MCF 10A (cell line): Measurements from ENCODE around the gene PLN. TPM values are rescaled to one million over a fixed set of nuclear protein-coding genes. Genes with fewer than 3 reads are reported as not detected.

Experiments used
- BruUV-seq: library from RNA; stranded (reverse); fragments of 400-500 nt; replicated peaks from 2 replicates; lab custom pipeline; 2021; lab: Mats Ljungman, UMichigan
- CTCF ChIA-PET: fragments of 300-600 bp; sonication (Branson Sonifier 250); formaldehyde crosslinking; extraction: SDS; loops from one replicate; lab custom pipeline; 2021; ENCODE audit warnings: antibody characterized with exemption, inconsistent platforms; lab: Yijun Ruan, JAX
- POLR2A ChIA-PET: fragments of 300-600, 350-650 bp; sonication (Branson Sonifier 250); formaldehyde crosslinking; extraction: SDS; loops from one replicate; lab custom pipeline; 2020; ENCODE audit warnings: antibody characterized with exemption, inconsistent platforms; lab: Yijun Ruan, JAX
- DNase-seq: peaks from one replicate; pipeline ENCODE4 v3.0.0-alpha.2; 2018; ENCODE audit not compliant: unreplicated experiment
- H3K27ac Mint-ChIP-seq: one replicate; pipeline ENCODE4 v1.8.0; 2022; ENCODE audit warnings: mild to moderate bottlenecking, low read depth, mixed read lengths; ENCODE audit not compliant: unreplicated experiment
- H3K27me3 Mint-ChIP-seq: one replicate; pipeline ENCODE4 v1.8.0; 2022; ENCODE audit warnings: mixed read lengths; ENCODE audit not compliant: insufficient read depth, unreplicated experiment
- H3K36me3 Mint-ChIP-seq: one replicate; pipeline ENCODE4 v1.8.0; 2022; ENCODE audit warnings: mild to moderate bottlenecking, moderate library complexity, mixed read lengths; ENCODE audit not compliant: insufficient read depth, unreplicated experiment
- H3K4me1 Mint-ChIP-seq: one replicate; pipeline ENCODE4 v1.8.0; 2022; ENCODE audit warnings: mixed read lengths; ENCODE audit not compliant: insufficient read depth, unreplicated experiment
- H3K4me3 Mint-ChIP-seq: one replicate; pipeline ENCODE4 v1.8.0; 2022; ENCODE audit warnings: mild to moderate bottlenecking, moderate library complexity, mixed read lengths; ENCODE audit not compliant: unreplicated experiment
- H3K9me3 Mint-ChIP-seq: one replicate; pipeline ENCODE4 v1.8.0; 2022; ENCODE audit warnings: mixed read lengths; ENCODE audit not compliant: unreplicated experiment
- CTCF ChIP-seq: fragments of 200-600 bp; IDR thresholded peaks from one replicate; pipeline ENCODE4 v1.8.0; 2022; ENCODE audit warnings: antibody characterized with exemption, mild to moderate bottlenecking; ENCODE audit not compliant: unreplicated experiment
- intact Hi-C: fragments of 100-400 bp; cut with micrococcal nuclease; formaldehyde crosslinking; loops from 2 replicates; pipeline ENCODE4 v1.14.1; 2022
- total RNA-seq: library from RNA; stranded (reverse); gene quantifications from 2 replicates; pipeline ENCODE4 v1.2.3, GENCODE V29; 2022

PLN gene
- total RNA-seq, 1 experiment from 2014 or later: not detected

- Mint-ChIP-seq H3K27me3 (no peaks in the 10 kb centered on the region), H3K27ac (peak overlapping the region; percentile 61), H3K36me3 (no peaks in the 10 kb centered on the region), H3K4me1 (peaks cover 7% of the 10 kb centered on the region), H3K4me3 (no peak overlapping the region), H3K9me3 (peaks cover 20% of the 10 kb centered on the region)
- intact Hi-C loops: no loop called here
- peak; percentile 42 for DNase-seq
- TF ChIP-seq CTCF: no peak
- POLR2A ChIA-PET: no interaction called here
- CTCF ChIA-PET: interaction anchor here (0.6 to 2.2 kb wide), 5 partner anchors 8 to 291 kb away, joined by 3 to 9 read pairs (median 3); no protein-coding TSS in a partner anchor
- BruUV-seq: no TSS peak
Measured at GRCh38 chr6:118574051-118574865, 26.2 kb downstream of the PLN start.

GRCh38 chr6:118577972-118578371 lies 29.9 kb downstream of the PLN start:
- Mint-ChIP-seq H3K36me3 (peaks cover 6% of the 10 kb centered on the region), H3K4me3 (no peak overlapping the region), H3K27me3 (no peaks in the 10 kb centered on the region), H3K27ac (no peak overlapping the region), H3K9me3 (peaks cover 20% of the 10 kb centered on the region), H3K4me1 (peaks cover 22% of the 10 kb centered on the region)
- no TSS peak for BruUV-seq
- no peak for TF ChIP-seq CTCF
- CTCF ChIA-PET: interaction anchor here (0.6 to 4.1 kb wide), 3 partner anchors 12 to 295 kb away, joined by 3 to 29 read pairs (median 7); no protein-coding TSS in a partner anchor
- POLR2A ChIA-PET: no interaction called here
- DNase-seq: no peak
- intact Hi-C loops: no loop called here

- DNase-seq: no peak
Measured at GRCh38 chr6:118578617-118579016, 30.5 kb downstream of the PLN start.

More at GRCh38 chr6:118578617-118579016, 30.5 kb downstream of the PLN start:
- ChIA-PET POLR2A (interaction anchor here (0.7 kb wide), 1 partner anchor 9 kb away, joined by 3 read pairs; no protein-coding TSS in a partner anchor), CTCF (interaction anchor here (0.6 to 4.1 kb wide), 7 partner anchors 13 to 295 kb away, joined by 3 to 29 read pairs (median 4); no protein-coding TSS in a partner anchor)
- H3K27ac Mint-ChIP-seq: no peak overlapping the region
- peaks cover 22% of the 10 kb centered on the region for H3K4me1 Mint-ChIP-seq
- peaks cover 6% of the 10 kb centered on the region for H3K36me3 Mint-ChIP-seq
- no peaks in the 10 kb centered on the region for H3K27me3 Mint-ChIP-seq
- TF ChIP-seq CTCF: no peak
- BruUV-seq: no TSS peak
- H3K9me3 Mint-ChIP-seq: peaks cover 20% of the 10 kb centered on the region
- H3K4me3 Mint-ChIP-seq: no peak overlapping the region
- intact Hi-C loops: no loop called here
